Fibroblast of skin of right biceps (primary cell): ENCODE data around the gene PKD1L1.

Source experiments
- DNase-seq: peaks from one replicate; pipeline ENCODE4 v3.0.0-alpha.2; 2013

Gene PKD1L1

DNA sequence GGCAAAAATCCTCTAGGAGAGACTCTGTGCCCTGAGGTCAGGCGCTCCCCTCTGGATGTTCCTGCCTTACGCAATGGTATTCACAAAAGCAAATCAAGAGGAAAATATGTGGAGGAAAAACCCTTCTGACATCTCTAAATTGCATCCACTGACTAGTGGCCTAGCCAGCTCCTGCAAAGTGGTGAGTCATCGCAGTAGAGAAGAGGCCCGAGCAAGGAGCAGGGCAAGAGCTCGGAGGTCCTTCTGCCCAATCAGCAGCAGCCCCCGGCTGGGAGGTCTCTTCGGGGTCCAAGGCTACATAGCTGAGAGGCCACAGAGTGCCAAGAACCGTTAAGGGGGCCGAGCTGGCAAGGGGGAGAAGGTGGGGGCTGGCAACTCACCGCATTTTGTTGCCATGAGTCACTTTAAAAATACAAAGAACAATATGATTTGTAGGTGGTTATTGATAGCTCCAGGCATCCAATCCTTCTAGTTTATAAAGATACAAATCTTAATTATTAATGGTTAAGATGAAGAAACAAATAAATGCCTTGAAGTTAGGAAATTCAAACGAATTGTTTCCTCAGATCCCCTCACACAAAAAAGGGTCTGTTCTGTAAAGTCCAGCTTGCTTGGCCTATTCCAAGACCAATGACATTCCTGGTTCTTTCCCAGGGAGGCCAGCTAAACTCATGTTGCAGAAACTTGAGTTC lies 161.6 kb downstream of the PKD1L1 start:
- DNase-seq: peak; percentile 100

DNA sequence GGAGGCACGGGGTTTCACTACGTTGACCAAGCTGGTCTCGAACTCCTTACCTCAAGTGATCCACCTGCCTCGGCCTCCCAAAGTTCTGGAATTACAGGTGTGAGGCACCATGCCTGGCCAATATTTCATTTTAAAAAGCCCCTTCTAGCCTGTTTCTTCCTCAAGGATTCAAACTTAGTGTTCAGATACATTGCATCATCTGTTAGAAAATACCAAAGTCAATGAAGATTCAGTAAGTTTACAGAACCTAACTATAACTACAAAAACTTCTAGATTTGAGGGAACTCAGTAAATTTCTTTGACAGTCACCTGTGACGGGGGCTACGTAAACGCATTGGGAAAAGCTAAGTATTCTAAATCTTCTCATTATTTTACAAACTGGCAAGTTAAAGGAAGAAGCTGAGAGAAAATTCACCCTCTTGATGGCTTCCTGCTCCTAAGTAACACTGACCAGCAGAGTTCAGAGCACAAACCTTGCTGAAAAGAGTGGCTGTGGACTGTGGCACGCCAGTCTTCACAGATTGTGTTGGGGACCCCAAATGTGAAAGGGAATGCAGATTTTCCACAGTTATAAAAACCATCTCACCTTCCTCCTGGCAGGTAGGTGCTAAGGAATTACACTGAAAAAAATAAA lies 162.2 kb downstream of the PKD1L1 start:
- no peak for DNase-seq

DNA sequence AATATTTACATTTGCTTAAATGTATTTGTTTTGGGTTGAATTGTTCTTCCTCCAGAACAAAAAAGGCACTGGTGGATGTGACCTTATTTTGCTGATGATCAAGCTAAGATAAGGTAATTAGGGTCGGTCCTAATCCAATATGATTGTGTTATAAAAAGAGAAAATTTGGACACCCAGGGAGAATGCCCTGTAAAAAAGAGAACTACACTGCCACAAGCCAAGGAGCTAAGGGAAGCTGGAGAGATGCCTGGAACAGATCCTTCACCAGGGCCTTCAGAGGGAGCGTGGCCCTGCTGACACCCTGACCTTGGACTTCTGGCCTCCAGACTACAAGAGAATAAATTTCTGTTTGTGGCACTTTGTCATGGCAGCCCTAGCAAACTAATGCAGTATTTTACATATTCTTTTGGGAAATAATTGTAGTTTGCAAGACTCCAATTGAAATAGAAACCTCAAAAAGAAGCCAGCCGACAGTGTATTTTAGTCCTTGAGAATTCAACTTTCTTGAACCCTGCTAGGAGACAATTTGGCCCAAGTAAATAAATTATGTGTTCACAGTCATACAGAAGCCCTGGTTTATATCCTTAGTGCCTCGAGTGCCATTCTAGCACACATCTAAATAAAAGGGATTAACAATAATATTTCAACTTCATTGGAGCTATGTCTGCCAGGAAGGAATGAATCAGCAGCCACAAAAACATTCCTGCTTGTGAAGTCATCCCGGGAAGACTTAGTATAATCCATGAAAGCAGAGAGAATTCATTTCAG lies 164.6 kb downstream of the PKD1L1 start:
- peak; percentile 99 for DNase-seq

DNA sequence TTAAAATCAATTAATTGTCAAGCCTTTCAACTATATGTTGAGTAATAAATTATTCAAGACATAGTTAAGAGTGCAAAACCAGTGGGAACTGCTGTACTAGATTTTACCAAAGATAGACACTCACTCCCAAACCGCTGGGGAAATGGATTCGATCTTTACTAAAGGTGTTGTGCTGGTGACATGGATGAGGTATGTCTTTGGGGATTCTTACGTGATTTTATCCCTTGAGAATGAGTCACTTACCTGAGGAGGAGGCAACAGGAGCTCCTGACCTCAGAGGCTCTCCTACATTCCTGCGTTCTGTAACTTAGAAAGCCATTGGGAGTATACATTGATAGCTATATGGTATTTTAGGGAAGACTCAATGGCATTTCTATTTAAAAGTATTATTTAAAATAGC lies 165.5 kb downstream of the PKD1L1 start:
- no peak for DNase-seq

DNA sequence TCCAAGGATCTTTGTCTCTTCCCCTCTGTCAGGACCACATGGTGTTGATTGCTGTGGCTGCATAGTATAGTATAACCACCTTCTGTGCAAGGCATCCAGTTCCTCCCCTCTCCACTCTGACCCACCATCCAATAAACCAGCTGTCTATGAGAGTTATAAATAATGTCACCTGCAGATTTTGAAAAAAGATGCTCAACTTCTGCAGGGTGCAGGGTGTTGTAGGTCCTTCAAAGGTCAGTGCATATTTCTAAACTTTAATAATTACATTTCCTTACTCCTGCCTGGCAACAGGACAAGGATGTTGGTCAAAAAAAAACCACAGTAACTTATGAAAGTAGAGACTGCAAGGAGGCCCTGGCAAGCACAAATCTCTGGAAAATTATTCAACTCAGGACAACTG lies 166.2 kb downstream of the PKD1L1 start:
- peak; percentile 81 for DNase-seq

DNA sequence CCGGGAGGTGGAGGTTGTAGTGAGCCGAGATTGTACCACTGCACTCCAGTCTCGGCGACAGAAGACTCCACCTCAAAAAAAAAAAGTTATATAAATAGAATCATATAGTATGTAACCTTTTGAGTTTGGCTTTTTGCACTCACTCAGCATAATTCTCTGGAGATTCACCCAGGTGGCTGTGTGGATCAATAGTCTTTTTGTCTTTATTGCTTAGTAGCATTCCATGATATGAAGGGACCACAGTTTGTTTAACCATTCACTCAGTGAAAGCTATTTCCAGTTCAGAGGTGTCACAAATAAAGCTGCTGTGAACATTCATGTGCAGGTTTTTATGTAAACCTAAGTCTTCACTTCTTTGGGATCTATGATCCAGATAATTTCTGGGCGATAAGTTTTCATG lies 167.7 kb downstream of the PKD1L1 start:
- DNase-seq: no peak

DNA sequence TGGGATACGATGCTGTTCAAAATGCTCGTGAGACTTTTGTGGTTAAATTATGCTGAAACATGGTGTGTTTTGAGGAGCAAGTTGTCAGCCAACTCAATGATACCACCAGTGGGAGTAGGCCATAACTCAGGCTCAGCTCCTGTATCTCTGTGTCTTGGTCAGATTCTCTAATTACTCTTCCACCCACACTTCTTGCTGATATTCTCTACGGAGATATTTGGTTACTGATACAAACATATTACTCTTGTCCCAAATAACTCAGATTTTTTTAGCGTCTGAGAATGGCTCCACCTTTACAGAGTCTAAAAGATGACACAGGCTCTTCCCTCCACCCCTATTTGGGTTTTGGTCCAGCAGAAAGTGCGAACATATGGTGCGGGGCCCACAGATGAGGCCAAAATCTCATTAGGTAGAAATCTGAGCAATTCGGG lies 168.9 kb downstream of the PKD1L1 start:
- DNase-seq: no peak

DNA sequence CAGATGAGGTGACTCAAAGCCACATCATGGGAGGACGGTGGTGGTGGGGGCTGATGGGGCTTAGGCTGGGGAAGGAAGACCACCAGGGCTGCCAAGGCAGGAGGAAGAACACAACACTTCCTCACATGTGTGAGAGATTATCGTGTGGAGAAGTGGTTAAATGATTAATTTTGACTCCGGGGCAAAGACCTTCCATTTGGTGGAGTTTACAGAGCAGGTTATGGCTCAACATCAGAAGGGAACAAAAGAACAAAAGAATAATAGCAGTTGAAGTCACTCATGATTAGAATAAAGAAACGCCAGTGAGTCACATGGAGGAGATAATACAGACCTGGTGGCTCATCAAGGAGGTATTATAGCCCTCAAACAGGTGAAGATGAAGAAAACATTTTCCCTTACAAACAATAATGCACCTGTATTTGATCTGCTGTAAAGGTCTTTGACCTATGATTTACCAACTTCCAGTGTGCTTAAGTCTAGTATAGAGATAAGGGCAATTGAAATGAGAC lies 170.1 kb downstream of the PKD1L1 start:
- peak; percentile 78 for DNase-seq

DNA sequence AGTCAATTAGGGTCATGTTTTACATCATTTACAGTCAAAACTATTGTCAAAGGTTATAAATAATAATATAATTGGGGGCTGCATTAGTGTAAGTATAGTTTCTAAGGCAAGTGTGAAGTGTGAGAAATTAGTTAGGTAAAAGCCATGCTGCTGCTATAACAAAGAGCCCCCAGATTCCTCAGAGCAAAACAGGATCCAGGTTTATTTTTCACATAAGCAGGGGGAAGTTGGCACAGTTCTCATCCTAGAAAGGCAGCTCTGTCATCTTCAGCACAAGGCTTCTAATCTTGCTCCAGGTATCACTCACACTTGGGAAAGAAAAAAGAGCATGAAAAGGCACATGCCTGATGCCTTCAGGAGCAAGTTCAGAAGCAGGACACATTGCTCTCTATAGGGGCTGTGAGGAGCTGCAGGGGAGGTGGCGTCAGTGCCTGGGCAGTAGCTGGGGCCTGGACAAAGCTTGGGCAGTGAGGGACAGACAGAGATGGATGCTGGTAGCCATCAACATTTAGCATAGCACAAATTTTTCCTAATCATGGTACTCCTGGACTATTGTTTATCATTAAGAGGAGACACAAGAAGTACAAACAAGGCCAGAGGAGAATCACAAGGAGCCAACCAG lies 170.6 kb downstream of the PKD1L1 start:
- peak; percentile 17 for DNase-seq

DNA sequence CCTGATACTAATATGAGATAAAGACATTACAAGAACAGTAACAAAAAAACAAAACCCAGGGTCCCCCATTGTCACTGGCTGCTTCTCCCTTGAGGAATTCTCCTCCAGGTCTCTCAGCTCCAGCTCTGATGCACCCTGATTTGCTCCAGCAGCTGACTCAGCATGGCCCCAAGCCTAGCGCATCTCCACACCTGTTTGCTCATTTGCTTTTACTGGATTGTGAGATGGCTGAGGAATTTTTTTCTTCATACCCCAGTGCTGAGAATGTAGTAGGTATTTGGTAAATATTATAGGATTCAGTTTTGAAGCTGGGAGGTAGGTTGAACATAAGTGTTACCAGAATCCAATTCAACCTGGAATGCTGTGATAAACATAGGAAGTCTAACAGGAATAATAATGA lies 171.9 kb downstream of the PKD1L1 start:
- DNase-seq: no peak

DNA sequence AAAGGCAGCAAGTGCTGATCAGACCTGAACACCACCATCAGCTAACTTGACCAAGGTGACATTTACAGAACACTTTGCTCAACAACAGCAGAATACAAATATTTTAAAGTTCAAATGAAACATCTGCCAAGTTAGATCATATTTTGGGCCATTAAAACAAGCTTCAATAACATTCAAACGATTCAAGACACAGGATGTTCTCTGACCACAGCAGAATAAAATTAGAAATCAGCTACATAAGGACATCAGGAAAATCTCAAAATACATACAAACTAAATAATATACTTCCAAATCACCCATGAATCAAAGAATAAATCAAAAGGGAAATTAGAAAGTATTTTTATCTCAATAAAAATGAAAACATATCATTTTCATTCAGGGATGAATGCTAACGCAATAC lies 173.0 kb downstream of the PKD1L1 start:
- no peak for DNase-seq

DNA sequence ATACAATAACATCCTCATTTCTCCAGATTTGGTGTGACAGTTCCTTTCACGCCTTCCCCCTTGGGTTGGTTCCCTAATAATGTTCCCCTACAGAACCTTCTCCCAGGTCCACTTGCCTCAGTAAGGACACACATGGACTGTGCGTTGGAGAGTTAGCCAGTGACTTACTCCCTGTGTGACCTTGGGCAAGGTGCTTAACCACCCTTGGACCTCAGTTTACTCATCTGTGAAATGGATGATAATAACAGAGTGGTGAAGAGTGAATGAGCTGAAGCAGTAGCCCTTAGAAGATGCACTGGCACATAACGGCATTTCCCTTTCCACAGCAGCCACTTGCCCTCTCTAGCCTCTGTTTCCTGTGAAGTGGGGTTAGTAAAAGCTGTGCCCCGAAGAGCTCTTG lies 175.8 kb downstream of the PKD1L1 start:
- DNase-seq: no peak

DNA sequence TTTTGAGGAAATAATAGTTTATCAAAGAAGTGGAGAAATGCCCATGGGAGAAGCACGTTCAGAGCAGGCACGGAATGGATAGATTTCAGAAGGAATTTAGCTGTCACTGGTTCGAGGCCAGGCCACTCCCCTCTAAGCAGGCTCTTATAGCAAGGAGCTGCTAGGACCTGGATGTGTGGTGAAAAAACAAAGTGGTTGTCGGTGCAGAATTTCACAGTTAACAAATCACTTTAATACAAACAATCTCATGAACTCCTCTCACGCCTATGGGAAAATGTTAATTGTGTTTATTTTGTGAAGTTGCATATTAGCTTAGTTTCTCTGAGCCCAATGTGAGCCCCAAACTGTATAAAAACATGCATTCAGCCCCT lies 176.3 kb downstream of the PKD1L1 start:
- DNase-seq: peak; percentile 56

DNA sequence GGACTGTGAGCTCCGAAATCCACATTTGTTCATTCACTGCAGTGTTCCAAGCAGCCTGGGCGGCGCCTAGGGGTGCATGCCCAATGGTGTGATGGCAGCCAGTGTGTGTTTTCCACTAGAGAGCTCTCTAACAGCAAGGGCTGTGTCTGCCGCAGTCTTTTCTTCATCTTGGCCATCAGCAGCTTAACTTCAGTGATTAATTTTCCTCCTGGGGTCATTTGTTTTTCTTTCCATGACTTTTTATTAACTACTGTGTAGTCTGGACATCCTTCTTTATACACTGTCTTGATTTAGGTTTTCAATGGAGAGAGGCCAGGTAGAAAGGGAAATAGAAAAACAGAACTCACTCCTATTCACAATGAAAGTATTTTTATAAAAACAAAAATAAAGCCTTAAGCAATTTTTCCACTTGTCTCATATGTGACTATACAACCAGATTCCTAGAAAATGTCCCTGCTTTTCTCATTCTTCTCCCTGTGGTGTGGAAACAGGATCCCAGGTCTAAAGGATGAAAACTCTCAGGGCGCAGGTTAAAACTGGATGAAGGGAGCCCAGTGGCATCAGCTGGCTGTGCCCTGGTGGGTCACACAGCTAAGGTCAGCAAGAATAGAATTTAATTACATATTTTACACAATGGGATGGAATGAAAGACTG lies 176.8 kb downstream of the PKD1L1 start:
- DNase-seq: peak; percentile 75

DNA sequence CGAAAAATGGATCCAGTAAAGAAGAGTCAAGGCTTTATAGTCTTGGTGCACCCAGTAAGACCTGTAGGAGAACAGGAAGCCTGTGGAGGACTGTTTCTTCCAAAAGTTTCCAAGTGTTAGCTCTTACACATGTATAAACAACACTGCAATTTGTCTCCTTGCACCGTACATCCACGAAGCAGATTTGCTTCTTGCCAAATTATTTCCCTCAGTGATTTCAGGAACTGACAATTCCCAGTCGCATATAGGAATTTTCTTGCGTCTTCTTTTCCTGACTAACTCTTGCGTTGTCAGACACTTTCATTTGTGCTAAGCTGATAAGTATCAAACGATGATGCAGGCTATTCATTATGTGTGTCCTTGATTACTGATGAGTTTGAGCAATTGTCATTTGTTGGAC lies 182.1 kb downstream of the PKD1L1 start:
- DNase-seq: no peak

DNA sequence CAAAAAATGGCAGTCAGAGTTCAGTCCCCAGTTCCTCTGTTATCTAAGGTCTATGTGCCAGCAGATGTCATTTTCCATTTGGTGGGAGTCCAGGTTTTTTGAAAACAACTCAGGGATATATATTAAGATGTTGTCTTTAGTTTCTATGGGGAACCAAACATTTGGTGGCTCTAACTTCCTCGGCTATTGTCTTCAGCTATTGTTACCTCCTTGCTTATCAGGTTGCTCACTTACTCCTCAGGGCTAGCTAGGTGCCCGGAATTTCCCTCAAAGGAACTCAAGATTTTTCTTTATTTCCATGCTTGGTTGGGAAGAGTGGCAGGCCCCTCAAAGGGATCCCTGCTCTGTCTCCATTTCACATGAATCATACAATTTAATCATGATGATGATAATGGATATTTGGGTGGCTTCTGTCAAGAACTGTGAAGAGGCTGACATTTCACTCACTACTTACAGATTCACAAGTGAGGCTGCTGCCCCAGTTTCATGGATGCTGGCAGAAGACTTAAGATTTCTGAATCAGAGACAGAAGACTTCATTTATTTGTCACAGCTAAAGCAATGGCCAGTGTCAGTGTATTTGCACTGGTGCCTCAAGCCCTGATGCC lies 182.8 kb downstream of the PKD1L1 start:
- no peak for DNase-seq

DNA sequence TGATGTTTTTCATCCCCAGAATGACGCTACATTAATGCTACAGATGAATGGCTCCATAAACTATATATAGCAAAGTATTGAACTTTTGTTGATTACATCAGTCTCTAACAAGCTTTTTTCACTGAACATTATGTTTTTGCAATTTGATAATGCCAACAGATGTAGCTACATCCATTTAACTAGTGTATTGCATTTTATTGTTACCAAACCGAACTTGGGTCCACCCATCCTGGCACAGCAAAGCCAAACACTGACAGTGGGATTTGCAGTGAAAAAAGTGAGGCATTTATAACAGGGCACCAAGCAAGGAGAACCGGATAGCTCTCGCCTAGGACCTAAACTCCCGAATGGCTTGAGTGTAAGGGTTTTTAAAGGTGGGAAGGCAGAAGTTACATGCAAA lies 183.5 kb downstream of the PKD1L1 start:
- DNase-seq: no peak

DNA sequence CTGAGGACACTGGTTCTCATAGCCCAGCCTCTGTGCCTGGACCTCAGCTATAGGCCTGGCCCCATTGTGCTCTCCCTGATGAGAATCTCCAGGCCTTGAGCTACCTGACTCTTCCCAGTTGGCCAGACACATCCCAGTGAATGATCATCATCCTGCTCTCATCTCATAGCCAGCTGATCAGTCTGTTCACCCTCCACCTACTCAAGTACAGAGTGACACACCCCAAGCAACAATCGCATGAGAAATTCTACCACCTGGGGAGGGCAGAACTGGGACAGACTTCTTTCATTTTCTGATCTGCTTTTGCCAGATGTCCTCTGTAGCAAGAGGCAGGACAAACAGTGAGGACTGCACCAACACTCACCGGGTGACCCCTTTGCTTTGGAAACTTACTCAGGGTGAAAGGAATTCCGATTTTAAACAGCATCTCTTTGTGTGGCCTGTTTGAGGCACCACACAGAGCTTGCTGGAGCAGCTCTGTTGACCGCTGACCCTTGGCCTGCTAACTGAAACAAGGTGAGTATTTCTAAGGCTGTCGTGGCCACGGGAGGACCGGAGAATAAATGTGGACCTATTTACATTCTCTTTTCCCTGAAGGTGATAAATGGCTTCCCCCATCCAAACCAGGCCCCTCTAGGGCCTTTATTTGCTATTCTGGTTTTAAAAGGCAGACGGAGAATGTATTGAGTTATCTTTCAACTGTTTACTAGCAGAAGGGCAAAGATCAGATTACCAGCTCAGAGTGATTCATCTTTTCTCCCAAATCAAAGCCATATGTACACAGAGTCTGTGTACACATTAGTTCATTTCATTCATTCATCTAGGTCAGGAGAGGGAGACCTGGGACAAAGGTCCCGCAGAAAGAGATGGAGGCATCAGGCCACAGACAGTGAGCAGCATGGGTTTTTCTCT lies 184.9 kb downstream of the PKD1L1 start:
- DNase-seq: peak; percentile 93

DNA sequence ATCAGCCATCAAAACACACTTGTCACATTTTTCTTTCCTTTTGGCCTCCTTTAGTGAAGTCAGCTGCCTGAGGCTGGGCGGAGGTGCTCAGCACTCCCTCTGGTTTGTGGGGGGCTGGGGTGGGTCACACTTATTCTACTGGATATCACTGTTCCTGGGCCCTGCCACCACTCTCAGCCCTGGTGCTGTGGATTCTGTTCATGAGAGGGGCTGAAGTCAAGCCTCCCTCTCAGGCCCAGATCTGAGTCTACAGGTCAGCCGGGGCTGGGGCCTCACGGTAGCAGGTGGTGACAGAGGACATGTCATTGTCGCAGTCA lies 185.6 kb downstream of the PKD1L1 start:
- no peak for DNase-seq

DNA sequence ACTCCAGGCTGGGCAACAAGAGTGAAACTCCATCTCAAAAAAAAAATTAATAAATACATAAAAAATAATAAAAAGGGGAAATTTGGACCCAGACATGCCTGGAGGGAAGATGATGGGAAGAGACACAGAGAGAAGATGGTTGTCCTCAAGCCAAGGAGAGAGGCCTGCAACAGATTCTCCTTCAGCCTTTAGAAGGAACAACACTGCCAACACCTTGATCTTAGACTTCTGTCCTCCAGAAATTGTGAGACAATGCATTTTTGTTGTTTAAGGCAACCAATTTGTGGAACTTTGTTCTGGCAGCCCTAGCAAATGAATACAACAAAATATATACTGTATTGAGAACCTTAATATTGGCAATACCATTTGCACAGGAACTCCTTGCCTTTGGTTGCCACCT lies 186.1 kb downstream of the PKD1L1 start:
- no peak for DNase-seq

DNA sequence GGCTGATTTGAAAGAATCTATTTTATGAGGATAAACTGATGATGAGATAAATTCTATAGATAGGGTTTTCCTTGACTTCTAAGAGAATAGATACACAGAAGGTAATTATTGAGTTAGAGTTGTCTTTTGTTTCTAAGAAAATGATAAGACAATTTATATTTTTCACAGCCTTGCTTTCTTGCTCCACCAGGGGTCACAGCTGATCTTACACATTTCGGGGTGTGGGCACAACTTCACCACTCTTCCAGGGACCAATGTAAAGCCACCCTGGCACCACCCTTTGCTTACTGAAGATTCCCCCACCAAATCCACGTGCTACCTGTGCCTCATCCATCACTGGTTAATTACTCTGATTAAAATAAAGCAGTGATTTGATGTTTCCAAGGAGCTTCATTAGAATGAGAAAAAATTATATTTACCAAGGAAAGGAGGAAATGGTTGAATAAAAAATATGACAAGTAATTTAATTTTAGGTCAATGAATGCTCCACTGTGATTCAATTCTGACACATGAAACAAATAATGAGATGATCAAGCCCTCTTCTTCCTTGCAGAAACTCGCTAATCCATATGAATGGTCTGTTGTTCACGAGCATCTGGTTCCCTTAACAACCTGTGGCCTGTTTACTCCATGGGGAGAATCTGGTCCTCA lies 189.1 kb downstream of the PKD1L1 start:
- no peak for DNase-seq
